GM08714 (cell line): ENCODE measurements around the gene LRRC75B.

ENCODE experiments used
- H3K4me3 ChIP-seq: fragments of 200-500 bp; sonication (Bioruptor generic); 2 replicates; pipeline ENCODE4 v1.5.1; 2014; ENCODE audit warnings: mild to moderate bottlenecking, low read length, inconsistent platforms
- ZNF274 ChIP-seq: IDR thresholded peaks from 2 replicates; pipeline ENCODE4 v1.6.1; 2012; ENCODE audit warnings: mild to moderate bottlenecking, low read depth, low read length

Gene LRRC75B

DNA sequence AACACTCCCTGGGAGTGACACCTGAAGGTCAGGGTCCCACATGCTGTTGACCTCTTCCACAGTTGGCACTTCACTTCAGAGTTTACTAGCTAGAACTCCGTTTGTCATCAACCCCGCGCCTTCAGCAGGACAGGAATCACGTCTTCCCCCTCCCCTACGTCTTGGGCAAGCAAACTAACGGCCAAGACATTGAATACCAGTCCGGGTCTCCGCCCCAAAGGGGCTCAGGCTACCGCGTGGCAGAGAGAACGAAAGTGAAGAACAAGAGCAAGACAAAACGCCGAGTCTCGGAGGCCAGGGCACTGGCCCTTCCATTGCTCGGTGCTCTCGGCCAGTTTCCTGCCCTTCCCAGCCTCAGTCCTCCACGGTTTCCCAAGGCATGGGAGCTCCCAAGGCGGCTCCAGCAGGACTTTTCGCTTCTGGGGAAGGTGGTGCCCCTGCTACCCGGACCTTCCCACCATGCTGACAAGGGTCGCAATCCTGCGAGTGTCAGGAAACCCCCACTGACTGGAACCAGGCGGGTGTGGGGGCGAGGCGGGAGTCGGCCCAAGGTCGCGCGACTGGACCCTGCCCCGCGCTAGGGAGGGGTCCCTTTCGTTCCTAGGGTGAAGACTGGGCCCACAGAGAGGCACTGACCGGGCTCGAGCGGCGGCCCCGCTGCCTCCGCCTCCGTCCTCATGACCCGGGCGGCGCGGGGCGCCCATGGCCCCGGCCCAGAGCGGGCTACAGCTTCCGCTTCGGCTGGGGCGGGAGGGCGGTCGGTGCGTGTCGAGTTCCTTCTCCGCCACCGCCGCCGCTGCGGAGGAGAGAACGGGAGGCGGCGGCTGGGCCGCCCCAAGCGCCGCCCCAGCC lies 38.3 kb downstream of the LRRC75B start, which contains the start of gene GUCD1:
Gene GUCD1, minus strand, starts transcription at position 826 of the 852 bp plus-strand sequence. Its CDS starts 147 bp downstream, at position 679.
- peak within 1 kb of the TSS; percentile 89 for H3K4me3 ChIP-seq
- no peak for TF ChIP-seq ZNF274

GRCh38 chr22:24553597-24554312 lies 39.1 kb downstream of the LRRC75B start:
- peak overlapping the region; percentile 76 for H3K4me3 ChIP-seq
- no peak for TF ChIP-seq ZNF274

- peak overlapping the region; percentile 76; the same call in 1 of the 2 replicates for H3K4me3 ChIP-seq
Measured at GRCh38 chr22:24552503-24553286, 40.2 kb downstream of the LRRC75B start.

DNA sequence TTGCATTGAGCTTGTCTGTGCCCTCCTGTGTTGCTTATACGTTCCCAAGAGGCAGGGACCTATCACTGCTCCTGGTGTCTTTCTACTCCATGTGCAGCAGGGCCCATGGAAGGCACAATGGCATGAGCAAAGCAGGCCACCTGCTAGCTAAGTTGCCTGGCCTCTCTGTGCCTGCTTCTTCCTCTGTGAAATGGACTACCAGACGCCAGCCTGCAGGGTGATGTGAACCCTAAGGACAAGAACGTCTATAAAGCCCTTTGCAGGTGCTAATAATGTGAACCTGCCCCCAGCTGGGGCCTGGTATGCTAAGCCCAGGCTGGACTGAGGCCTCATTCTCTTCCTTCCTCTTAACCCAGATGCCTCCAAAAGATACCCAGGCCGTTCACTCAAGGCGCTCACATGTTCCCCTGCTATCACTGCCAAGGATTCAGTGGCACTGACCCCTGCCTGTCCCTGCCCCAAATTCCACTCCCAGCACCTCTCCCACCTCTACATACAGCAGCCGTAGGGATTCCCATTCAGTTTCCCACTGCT lies 41.9 kb downstream of the LRRC75B start:
- no peak for TF ChIP-seq ZNF274
- no peak overlapping the region for H3K4me3 ChIP-seq

- no peak for TF ChIP-seq ZNF274
- H3K4me3 ChIP-seq = no peak overlapping the region
Measured at GRCh38 chr22:24550028-24550901, 42.6 kb downstream of the LRRC75B start.

DNA sequence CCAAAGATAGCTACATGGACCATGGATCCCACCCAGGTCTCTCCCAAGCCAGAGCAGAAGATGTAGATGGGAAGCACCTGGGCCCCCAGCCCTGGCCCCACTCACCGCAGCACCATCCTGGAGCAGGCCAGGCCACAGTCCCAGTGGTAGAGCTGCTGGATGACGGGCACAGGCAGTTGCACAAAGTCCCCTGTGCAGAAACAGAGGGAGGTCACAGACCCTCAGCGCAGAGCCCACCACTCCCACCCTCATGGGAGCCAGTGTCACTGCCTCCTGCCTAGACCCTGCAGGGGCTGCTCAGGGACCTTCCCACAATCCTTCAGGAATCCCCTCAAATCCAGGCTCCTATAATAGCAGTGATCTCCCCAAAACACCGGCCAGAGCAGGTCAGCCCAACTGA lies 44.1 kb downstream of the LRRC75B start:
- no peak for TF ChIP-seq ZNF274
- H3K4me3 ChIP-seq = no peak overlapping the region

- no peak overlapping the region for H3K4me3 ChIP-seq
- TF ChIP-seq ZNF274 = no peak
Measured at GRCh38 chr22:24543679-24544243, 49.1 kb downstream of the LRRC75B start.

GRCh38 chr22:24543185-24543601 lies 49.7 kb downstream of the LRRC75B start:
- H3K4me3 ChIP-seq = no peak overlapping the region
- no peak for TF ChIP-seq ZNF274

GRCh38 chr22:24542641-24543040 lies 50.2 kb downstream of the LRRC75B start:
- no peak for TF ChIP-seq ZNF274
- no peak overlapping the region for H3K4me3 ChIP-seq

- H3K4me3 ChIP-seq = no peak overlapping the region
- TF ChIP-seq ZNF274 = no peak
Measured at GRCh38 chr22:24541681-24542515, 51.0 kb downstream of the LRRC75B start.

- no peak overlapping the region for H3K4me3 ChIP-seq
- TF ChIP-seq ZNF274 = no peak
Measured at GRCh38 chr22:24540470-24540869, 52.4 kb downstream of the LRRC75B start.

DNA sequence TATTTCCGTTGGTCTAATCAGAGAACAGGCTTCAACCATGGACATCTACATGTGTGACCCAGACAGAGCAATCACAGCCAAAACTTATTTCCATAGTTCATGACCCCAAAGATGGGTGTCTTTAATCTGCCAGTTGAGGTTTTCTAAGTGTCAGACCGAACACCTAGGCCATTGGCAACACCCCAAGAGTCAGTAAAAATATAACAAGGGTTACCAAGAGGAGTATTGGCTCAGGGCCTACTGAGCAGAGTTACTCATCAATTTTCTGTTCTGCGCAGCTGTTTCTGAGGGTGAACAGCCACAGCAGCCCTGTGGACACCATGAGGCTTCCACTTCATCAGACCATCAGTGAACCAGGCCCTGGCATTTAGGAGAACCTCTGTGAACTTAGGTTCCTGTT lies 56.8 kb downstream of the LRRC75B start:
- H3K4me3 ChIP-seq = no peak overlapping the region
- TF ChIP-seq ZNF274 = no peak
